ENCODE results near the gene ANKMY1.
A peak's percentile ranks its signal among the peaks of the same experiment; 100 is the strongest.

The ANKMY1 gene

GRCh38 chr2:240594511-240595380, 37.0 kb upstream of the ANKMY1 start:
- no peak for DNase-seq

GRCh38 chr2:240593703-240594451, 36.1 kb upstream of the ANKMY1 start:
- DNase-seq: no peak

GRCh38 chr2:240593026-240593702, 35.4 kb upstream of the ANKMY1 start:
- DNase-seq: peak; percentile 80 to 93

- DNase-seq: no peak
Measured at GRCh38 chr2:240591784-240592183, 34.0 kb upstream of the ANKMY1 start.

DNA sequence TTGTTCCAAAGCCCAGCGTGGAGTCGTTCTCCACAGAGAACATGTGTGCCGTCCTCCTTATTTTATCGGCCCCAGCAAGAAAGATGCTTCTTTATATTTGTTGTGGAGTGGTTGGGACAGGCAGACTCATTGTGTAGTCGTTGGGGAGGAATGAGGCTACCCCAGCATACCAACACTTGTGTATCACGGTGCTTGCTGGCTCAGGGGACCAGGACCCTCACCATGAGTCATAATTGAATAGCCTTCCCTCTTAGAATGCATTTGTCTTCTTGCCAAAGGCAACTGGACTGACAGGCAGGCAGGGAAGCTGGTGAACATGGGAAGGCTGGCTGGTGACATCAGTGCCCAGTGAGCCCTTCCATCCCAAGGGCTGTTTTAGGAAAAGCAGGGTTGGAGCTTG, 33.4 kb upstream of the ANKMY1 start:
- DNase-seq: no peak

GRCh38 chr2:240590681-240591111, 32.9 kb upstream of the ANKMY1 start:
- no peak for DNase-seq

GRCh38 chr2:240589850-240590525, 32.2 kb upstream of the ANKMY1 start:
- DNase-seq: no peak

- DNase-seq: no peak
Measured at GRCh38 chr2:240589375-240589774, 31.6 kb upstream of the ANKMY1 start.

DNA sequence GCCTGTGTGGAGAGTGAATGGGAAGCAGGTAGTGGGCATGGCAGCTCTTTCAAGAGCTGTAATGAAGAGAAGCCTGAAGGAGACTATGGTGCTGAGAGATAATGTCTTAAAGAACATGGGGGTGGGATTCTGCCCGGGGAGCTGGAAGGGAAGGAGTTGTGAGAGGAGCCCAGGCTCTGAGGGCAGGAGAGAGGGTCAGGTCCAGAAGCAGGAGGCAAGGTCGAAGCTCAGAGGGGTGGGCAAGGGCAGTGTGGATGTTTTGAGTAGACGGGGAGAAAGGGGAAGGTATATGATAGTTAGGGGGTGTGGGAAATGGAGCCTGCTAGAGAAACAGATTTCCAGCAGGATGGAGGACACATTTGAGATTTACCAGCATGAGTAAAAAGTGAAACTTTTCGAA, 30.9 kb upstream of the ANKMY1 start:
- no peak for DNase-seq

DNA sequence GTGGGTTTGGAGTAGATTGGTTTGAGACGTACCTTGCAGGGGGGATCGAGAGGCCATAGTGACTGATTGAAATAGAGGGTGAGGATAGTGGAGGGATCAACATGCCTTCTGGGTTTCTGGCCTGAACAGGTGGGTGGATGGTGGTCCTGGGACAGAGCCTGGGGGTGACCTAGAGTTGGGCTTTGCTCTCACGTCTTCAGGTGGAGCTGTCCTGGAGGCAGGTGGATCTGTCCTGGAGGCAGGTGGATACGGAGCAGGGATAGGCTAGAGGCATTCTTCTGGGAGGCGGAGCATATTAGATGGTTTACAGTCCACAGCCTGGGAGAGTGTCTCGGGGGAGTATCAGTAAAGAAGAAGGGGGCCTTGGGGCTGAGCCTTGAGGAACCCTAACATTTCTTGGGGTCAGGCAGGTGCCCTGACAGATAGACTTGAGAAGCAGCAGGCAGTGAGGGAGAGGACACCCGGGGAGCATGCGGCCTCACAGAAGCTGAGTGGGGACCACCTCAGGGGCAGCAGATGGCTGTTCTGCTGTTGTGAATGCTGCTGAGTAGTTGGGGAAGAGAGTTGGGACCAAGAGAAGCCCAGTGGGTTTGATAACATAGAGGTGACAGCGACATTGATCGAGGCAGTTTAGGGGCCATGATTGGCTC, 30.3 kb upstream of the ANKMY1 start:
- no peak for DNase-seq

GRCh38 chr2:240586919-240587800, 29.4 kb upstream of the ANKMY1 start:
- DNase-seq: peak in 1 of 2 experiments; percentile 13

- DNase-seq: peak; percentile 83 to 95
Measured at GRCh38 chr2:240586198-240586918, 28.6 kb upstream of the ANKMY1 start, which contains the start of gene CAPN10. CAPN10 (plus strand) TSS chr2:240586734; CDS start chr2:240586912, 178 bp downstream.

- DNase-seq: no peak
Measured at GRCh38 chr2:240585681-240586197, 28.0 kb upstream of the ANKMY1 start.

GRCh38 chr2:240585101-240585500, 27.3 kb upstream of the ANKMY1 start:
- DNase-seq: no peak

GRCh38 chr2:240584486-240585031, 26.8 kb upstream of the ANKMY1 start:
- peak; percentile 25 to 90 for DNase-seq

- DNase-seq: no peak
Measured at GRCh38 chr2:240583774-240584173, 26.0 kb upstream of the ANKMY1 start.

DNA sequence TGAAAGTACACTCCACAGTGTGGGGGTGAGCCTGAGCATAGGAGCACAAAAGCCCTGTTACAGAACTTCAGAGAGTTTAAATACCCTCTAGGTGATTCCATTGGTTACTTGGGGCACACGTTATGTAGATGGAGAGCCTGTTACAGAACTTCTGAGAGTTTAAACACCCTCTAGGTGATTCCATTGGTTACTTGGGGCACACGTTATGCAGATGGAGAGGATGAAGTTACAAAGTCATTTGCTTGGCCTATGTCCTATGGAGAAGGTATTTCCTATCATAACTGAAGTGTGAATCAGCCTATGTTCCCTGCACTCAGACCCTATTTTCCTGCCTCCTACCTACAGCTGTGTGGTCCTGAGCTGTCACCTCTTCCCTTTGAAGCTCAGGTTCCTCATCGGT, 25.0 kb upstream of the ANKMY1 start:
- DNase-seq: no peak

- no peak for DNase-seq
Measured at GRCh38 chr2:240581811-240582210, 24.0 kb upstream of the ANKMY1 start.

- DNase-seq: peak in 1 of 2 experiments; percentile 6
Measured at GRCh38 chr2:240579771-240580614, 22.2 kb upstream of the ANKMY1 start.
